GM19468 (cell line): ENCODE results near the gene PRKCB.

ENCODE experiments used
- ATAC-seq: cut with Tn5 transposase; IDR thresholded peaks from one replicate; pipeline ENCODE4 v1.9.1; 2021; ENCODE audit warnings: mild to moderate bottlenecking, moderate library complexity, moderate number of reproducible peaks; ENCODE audit not compliant: unreplicated experiment; ENCODE audit errors: extremely low read depth

The PRKCB gene

GRCh38 chr16:23959072-23959751 is 123.4 kb downstream of the PRKCB start:
- no peak for ATAC-seq

GRCh38 chr16:23959752-23960072 is 123.9 kb downstream of the PRKCB start:
- no peak for ATAC-seq

GRCh38 chr16:23960081-23960885 is 124.5 kb downstream of the PRKCB start:
- ATAC-seq = no peak

DNA sequence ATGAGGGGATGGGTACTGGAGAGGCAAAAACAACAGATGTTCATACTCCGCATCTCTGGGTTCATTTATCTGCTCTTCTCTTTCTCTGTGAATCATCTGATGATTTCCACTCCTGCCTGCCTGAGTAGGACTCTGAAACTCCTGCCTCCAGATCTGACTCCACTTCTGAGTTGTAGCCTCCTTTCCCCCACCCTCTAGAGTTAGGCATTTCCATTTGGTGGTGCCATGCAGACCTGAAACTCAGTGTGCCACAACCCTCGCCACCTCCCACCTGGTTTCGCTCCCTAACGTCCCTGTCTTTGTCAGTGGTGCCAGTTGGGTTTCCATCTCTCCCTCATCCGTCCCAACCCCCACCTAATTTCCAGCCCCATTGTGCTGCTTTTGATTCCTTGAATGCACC is 126.2 kb downstream of the PRKCB start:
- no peak for ATAC-seq

DNA sequence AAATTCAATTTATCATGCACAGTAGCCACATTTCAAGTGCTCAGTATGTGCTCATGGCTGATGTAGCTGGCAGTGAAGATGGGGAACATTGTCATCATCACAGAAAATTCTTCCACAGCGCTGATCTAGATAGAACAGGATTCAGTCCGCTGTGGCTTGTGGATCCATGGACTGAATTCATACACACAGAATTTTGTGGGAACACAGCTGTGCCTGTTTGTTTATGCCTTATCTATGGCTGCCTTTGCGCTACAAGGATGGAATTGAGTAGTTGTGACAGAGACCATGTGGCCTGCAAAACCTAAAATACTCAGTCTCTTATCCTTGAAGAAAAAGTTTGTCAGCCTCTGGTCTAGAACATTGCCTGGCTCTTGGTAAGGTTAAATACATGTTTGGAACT is 128.4 kb downstream of the PRKCB start:
- no peak for ATAC-seq

GRCh38 chr16:23965137-23965733 is 129.5 kb downstream of the PRKCB start:
- ATAC-seq = no peak

DNA sequence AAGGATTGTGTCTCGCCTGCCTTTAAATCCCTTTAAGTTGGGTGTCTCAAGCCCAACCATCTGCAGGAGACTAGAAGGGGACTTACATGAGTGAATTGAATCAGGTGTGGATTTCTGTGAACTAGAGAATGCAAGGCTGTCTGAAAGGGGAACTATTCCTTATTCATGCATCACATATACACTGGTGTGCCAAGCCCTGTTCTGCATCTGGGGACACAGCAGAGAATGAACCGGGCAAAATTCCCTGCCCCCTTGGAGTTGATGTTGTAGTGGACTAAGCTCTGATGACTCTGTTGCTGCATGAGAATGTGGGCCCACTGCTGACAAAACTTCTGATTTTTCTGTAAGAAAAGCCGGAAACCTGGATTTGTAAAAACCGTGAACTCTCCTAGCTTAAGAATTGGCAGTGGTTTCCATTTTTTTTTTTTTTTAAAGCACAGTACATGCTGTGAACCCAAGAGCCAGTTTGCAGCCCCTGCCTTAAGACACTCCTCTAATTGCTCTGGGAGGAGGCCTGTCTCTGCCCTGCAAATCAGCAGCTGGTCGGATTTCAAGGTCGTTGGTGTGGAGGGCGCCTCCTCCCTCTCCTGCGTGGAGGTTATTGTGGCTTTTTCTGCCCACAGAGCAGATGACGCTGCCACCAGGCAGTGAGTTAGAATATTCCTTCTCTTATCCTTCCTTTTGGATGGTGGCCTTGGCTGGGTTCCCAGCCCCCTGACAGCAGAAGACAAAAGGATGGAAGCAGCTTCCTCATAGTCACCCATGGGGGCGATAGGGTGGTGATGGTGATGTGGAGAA is 131.0 kb downstream of the PRKCB start:
- no peak for ATAC-seq

GRCh38 chr16:23967775-23968174 is 132.0 kb downstream of the PRKCB start:
- ATAC-seq = no peak

DNA sequence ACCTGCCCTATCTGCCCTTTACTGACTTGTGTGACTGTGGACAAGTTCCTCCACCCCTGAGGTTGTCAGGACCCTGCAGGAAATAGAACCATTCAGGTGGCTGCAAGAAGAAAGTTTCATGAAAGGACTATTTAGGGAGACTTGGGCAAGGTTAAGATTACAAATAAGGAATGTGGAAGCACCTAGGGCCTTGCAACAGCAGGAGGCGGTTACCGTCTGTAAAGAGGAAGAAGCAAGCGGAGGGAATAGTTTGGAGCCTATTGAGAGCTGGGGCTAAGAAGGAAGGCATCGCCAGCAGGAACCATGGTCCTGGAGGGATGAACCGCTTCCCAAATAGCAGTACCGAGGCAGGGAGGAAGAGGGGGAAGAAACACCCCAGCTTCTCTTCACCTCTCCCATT is 132.4 kb downstream of the PRKCB start:
- no peak for ATAC-seq

DNA sequence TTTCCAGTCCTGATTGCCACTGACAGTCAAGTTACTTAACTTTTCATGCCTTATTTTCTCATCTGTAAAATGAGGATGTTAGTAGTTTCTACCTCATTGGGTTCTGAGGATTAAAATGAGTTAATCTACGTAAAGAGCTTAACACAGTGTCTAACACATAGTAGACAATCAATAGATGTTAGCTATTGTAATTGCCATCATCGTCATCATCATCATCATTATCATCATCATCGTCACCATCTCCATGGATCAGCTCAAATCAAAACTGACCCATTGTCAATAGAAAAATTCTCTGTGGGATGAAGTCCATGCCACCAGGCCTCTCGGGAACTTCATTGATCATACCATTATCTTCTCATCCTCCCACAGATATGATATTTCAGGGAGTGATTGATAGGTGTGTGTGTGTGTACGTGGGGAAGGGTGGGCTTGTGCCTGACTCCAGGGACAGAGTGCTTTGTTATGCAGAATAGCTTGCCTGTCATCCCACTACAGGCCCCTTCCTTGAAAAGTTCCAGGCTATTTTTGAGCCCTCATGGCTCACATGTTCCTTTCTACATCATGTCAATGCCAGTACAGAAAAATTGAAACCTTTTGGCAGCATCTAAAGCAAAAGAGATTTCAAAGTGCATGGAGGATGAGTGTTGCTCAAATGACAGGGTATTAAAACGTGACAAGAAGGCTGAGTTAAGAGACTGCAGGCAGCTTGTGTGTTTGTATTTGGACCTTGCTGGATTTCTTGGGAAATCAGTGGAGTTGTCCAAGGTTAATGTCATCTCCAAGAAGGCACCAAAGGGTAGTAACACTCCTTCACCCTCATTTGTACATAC is 133.9 kb downstream of the PRKCB start:
- no peak for ATAC-seq

- ATAC-seq = no peak
Measured at GRCh38 chr16:23974223-23974622, 138.4 kb downstream of the PRKCB start.

DNA sequence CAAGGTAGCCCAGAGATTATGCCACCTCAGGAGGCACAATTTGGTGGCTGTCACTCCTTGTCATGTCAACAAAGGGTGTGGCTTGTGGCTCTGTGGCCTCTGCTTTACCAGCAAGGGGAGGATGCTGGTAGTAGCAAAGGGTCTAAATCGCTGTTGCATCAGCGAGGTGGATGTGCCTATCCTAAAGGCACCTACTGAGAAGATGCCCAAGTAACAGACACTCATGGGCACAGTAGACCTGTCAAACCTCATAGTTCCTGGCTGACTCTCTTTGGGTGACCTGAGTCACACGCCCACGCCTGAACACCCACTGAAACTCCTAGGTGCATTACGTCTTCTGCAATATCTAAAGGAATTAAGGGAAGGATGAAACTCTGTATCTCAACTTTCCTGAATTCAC is 139.5 kb downstream of the PRKCB start:
- ATAC-seq = no peak

GRCh38 chr16:23976091-23976490 is 140.3 kb downstream of the PRKCB start:
- no peak for ATAC-seq

DNA sequence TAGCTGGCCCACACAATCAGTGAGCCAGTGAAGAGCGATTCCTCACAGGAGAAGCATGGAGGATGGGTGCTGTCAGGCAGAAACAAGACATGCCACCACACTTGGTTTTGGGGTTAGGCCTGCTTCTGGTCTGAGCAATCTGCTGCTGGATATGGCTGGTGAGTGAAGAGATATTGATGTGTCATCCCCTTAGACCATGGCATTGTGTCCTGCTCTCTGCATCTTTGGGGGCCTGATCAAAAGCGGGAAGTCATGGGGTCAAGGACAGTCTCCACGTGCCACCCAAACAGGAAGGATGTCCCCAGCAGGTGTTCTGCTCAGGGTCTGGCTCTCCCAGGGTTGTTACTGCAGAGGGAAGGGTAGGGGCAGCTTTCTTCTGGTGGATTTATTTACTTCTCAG is 140.7 kb downstream of the PRKCB start:
- ATAC-seq = no peak

GRCh38 chr16:23979441-23979840 is 143.7 kb downstream of the PRKCB start:
- no peak for ATAC-seq

DNA sequence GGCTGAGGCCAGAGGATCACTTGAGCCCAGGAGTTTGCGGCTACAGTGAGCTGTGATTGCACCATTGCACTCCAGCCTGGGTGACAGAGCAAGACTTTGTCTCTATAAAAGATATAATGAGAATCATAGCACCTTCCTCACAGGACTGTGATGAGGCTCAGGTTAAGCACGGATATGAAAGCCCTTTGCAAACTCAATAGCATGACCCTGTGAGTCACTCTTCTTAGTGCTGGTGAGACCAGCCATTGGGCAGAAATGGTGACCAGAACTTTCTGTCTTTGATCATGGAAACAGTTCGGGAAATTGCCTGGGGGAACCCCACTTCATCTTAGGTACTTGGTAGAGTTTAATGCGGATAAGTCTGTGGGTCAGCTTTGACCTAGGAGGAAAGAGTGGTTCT is 144.2 kb downstream of the PRKCB start:
- ATAC-seq = no peak

DNA sequence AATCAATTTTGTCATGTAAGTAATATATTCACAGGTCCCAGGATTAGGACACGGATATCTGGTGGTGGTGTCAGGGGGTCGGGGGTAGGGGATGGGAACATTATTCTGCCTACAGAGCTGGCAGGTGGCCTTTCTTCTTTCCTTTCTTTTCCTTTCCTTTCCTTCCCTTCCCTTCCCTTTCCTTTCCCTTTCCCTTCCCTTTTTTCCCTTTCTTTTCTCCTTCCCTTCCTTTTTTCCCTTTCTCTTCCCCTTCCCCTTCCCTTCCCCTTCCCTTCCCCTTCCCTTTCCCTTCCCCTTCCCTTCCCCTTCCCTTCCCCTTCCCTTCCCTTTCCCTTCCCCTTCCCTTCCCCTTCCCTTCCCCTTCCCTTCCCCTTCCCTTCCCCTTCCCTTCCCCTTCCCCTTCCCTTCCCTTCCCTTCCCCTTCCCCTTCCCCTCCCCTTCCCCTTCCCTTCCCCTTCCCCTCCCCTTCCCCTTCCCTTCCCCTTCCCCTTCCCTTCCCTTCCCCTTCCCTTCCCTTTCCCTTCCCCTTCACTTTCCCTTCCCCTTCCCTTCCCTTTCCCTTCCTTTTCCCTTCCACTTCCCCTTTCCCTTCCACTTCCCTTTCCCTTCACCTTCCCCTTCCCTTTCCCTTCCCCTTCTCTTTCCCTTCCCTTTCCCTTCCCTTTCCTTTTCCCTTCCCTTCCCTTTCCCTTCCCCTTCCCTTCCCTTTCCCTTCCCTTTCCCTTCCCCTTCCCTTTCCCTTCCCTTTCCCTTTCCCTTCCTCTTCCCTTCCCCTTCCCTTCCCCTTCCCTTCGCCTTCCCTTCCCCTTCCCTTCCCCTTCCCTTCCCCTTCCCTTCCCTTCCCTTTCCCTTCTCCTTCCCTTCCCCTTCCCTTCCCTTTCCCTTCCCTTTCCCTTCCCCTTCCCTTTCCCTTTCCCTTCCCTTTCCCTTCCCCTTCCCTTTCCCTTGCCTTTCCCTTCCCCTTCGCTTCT is 145.9 kb downstream of the PRKCB start:
- ATAC-seq = no peak

DNA sequence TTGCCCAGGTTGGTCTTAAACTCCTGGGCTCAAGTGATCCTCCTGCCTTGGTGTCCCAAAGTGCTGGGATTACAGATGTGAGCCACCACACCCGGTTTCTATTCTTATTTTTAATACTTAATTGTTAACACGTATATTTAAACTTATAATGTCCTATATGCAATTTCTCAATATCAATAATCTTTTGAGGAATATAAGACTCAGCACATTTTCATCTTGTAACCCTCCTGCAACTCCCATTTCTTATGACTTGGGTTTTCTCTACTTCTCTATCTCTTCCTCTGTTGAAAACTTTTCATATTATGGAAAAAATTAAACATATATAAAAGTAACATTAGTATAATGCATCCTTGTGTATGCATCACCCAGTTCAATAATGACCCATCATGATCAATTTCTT is 150.7 kb downstream of the PRKCB start:
- no peak for ATAC-seq

GRCh38 chr16:23987443-23987842 is 151.7 kb downstream of the PRKCB start:
- no peak for ATAC-seq
